Measurements from ENCODE around the gene ENOX1.

DNA sequence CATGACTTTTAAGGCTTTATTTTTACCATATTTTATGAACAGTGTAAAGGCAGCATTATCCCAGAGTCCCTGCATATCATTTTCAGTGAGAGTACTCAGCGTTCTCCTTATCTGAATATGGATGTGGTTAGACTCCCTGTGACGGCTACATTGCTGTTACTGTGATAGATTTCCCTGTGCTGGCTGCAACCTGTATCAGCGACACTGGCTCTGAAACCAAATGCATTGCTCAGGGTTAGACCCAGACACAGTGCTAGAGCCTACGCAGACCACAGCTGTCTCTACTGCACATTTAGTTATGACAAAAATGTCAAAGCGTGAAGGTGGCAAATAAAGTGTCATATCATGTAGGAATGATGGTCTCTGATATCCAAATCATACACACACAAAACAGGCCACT, 138.0 kb downstream of the ENOX1 start:
- no peak for TF ChIP-seq TSHZ2 (CRISPR knock-in tag; IDR thresholded peaks at IDR 0.05)
- TF ChIP-seq BACH2 (CRISPR knock-in tag; IDR thresholded peaks at IDR 0.05; ENCODE audit: borderline replicate concordance), result no peak
